ENCODE data around the gene TIAM2. TPM values are rescaled to one million over a fixed set of nuclear protein-coding genes. Genes with fewer than 3 reads are reported as not detected.

Gene TIAM2
- total and polyA plus RNA-seq, 2 experiments from 2014 or later = 14.2 to 24.4 TPM

DNA sequence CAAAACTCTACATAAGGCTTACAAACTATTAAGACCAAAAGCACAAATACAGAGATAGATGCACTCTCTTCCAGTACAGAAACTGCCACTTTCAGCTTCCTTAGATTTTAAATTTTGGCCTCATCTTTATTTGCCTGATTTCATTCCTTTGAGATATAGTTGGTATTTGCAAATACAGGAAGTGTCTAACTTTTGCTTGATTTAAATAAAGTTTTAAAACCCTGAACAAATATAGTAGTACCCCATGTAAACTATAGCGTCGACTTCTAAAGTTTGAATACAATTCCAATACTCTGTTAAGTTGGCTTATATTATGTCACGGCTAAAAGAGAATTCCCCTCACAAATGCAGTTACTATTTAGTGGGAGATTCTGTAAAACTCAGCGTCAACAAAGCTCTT lies 267.5 kb downstream of the TIAM2 start (continued):
- no peak for TF ChIP-seq EZH2phosphoT487 (IDR thresholded peaks at IDR 0.05; ENCODE audit: unreplicated experiment)
- TF ChIP-seq, protein P1, sequence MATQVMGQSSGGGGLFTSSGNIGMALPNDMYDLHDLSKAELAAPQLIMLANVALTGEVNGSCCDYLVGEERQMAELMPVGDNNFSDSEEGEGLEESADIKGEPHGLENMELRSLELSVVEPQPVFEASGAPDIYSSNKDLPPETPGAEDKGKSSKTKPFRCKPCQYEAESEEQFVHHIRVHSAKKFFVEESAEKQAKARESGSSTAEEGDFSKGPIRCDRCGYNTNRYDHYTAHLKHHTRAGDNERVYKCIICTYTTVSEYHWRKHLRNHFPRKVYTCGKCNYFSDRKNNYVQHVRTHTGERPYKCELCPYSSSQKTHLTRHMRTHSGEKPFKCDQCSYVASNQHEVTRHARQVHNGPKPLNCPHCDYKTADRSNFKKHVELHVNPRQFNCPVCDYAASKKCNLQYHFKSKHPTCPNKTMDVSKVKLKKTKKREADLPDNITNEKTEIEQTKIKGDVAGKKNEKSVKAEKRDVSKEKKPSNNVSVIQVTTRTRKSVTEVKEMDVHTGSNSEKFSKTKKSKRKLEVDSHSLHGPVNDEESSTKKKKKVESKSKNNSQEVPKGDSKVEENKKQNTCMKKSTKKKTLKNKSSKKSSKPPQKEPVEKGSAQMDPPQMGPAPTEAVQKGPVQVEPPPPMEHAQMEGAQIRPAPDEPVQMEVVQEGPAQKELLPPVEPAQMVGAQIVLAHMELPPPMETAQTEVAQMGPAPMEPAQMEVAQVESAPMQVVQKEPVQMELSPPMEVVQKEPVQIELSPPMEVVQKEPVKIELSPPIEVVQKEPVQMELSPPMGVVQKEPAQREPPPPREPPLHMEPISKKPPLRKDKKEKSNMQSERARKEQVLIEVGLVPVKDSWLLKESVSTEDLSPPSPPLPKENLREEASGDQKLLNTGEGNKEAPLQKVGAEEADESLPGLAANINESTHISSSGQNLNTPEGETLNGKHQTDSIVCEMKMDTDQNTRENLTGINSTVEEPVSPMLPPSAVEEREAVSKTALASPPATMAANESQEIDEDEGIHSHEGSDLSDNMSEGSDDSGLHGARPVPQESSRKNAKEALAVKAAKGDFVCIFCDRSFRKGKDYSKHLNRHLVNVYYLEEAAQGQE (IDR thresholded peaks at IDR 0.05; ENCODE audit: unreplicated experiment) = no peak
- no peak for TF ChIP-seq STAT1 (IDR thresholded peaks at IDR 0.05; ENCODE audit: unreplicated experiment)
- TF ChIP-seq CREB1 (CRISPR knock-in tag; IDR thresholded peaks at IDR 0.05; ENCODE audit: low read depth) = no peak
- TF ChIP-seq ZNF114 (CRISPR knock-in tag; IDR thresholded peaks at IDR 0.05) = no peak
- no peak for TF ChIP-seq EZH2 (IDR thresholded peaks at IDR 0.05; ENCODE audit: low read depth, unreplicated experiment)
- TF ChIP-seq JUNB (IDR thresholded peaks at IDR 0.05; ENCODE audit: unreplicated experiment) = no peak
- TF ChIP-seq, protein P2, sequence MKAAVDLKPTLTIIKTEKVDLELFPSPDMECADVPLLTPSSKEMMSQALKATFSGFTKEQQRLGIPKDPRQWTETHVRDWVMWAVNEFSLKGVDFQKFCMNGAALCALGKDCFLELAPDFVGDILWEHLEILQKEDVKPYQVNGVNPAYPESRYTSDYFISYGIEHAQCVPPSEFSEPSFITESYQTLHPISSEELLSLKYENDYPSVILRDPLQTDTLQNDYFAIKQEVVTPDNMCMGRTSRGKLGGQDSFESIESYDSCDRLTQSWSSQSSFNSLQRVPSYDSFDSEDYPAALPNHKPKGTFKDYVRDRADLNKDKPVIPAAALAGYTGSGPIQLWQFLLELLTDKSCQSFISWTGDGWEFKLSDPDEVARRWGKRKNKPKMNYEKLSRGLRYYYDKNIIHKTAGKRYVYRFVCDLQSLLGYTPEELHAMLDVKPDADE (IDR thresholded peaks at IDR 0.05) = no peak
- TF ChIP-seq, protein P3, sequence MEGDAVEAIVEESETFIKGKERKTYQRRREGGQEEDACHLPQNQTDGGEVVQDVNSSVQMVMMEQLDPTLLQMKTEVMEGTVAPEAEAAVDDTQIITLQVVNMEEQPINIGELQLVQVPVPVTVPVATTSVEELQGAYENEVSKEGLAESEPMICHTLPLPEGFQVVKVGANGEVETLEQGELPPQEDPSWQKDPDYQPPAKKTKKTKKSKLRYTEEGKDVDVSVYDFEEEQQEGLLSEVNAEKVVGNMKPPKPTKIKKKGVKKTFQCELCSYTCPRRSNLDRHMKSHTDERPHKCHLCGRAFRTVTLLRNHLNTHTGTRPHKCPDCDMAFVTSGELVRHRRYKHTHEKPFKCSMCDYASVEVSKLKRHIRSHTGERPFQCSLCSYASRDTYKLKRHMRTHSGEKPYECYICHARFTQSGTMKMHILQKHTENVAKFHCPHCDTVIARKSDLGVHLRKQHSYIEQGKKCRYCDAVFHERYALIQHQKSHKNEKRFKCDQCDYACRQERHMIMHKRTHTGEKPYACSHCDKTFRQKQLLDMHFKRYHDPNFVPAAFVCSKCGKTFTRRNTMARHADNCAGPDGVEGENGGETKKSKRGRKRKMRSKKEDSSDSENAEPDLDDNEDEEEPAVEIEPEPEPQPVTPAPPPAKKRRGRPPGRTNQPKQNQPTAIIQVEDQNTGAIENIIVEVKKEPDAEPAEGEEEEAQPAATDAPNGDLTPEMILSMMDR (conservative IDR thresholded peaks at IDR 0.05; ENCODE audit: low read depth in 2 of 2) = no peak
- no peak for TF ChIP-seq POLR2AphosphoS5 (IDR thresholded peaks at IDR 0.05; ENCODE audit: low read depth)
- TF ChIP-seq NANOG (IDR thresholded peaks at IDR 0.05; ENCODE audit: borderline replicate concordance) = no peak

DNA sequence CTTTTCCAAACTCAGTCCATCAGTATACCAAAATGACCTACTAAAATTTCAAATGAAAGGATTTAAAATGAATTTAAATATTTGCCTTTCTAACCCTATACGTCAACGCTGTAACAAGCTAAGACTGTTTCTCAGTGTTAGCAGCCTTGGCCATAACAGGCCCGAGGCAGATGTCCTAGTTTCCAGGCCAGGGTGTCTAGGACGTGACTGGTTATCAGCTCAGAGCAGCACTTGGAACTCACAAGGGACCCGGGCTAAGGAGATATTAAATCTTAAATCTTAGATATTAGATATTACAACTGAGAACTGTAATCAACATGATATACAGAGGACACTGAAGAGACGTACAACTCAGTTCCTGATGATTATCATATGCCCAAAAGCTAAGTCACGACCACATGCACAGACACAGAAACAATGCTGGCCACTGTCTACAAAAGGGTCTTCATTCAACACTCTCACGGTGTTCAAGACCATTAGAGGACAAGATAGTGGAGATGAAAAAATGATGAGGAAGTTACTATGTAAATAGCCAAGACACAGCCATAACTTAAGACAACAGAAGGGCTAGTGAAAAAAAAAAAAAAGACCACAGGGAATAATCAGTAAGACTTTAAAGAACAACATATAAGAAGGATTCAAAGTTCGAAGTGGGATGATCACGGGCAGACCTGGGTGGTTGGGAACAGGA lies 268.4 kb downstream of the TIAM2 start, which contains the start of gene CLDN20:
Gene CLDN20, plus strand, starts transcription at position 641 of the 691 bp plus-strand sequence. CDS start 11,707 bp downstream, outside the sequence.
- TF ChIP-seq EZH2phosphoT487 (IDR thresholded peaks at IDR 0.05; ENCODE audit: unreplicated experiment) = no peak
- TF ChIP-seq, protein P3 (conservative IDR thresholded peaks at IDR 0.05; ENCODE audit: low read depth in 2 of 2) = no peak
- H3K27ac Mint-ChIP-seq = peak within 1 kb of the TSS; percentile 71
- peak within 1 kb of the TSS; percentile 28; the same call in 1 of the 2 replicates for H3K27ac ChIP-seq (ENCODE audit: low read depth)
- no peaks in the 10 kb centered on the region for H3K27me3 Mint-ChIP-seq (ENCODE audit: insufficient read depth, low read depth, poor library complexity)
- H3K9me3 Mint-ChIP-seq = peaks cover 2% of the 10 kb centered on the region; the same call in 1 of the 3 replicates
- no peak for DNase-seq (ENCODE audit: low spot score)
- H2AFZ ChIP-seq = no peak within 1 kb of the TSS
- H3K27me3 ChIP-seq (ENCODE audit: insufficient read depth) = no peaks in the 10 kb centered on the region
- H3K4me3 Mint-ChIP-seq = no peak within 1 kb of the TSS
- H3K9me2 ChIP-seq (ENCODE audit: insufficient read depth) = no peaks in the 10 kb centered on the region
- H4K20me1 ChIP-seq (replicated peaks; ENCODE audit: insufficient read depth) = no peaks in the 10 kb centered on the region
- no peak for ATAC-seq
- 0 out of 2 replicates have a peak within 1 kb of the TSS, but pooled peaks have one; percentile 14 for H3K4me2 ChIP-seq
- peaks cover 9% of the 10 kb centered on the region for H3K36me3 ChIP-seq (ENCODE audit: insufficient read depth)
- peaks cover 21% of the 10 kb centered on the region for H3K4me1 ChIP-seq (ENCODE audit: insufficient read depth)
- peaks cover 48% of the 10 kb centered on the region for H3K36me3 Mint-ChIP-seq (ENCODE audit: low read depth)
- H3F3A ChIP-seq (replicated peaks; ENCODE audit: low read depth) = no peaks in the 10 kb centered on the region
- peaks cover 9% of the 10 kb centered on the region; the same call in 1 of the 2 replicates for H3K79me2 ChIP-seq (replicated peaks; ENCODE audit: insufficient read depth)
- H3K4me3 ChIP-seq = no peak within 1 kb of the TSS
- peaks cover 46% of the 10 kb centered on the region for H3K4me1 Mint-ChIP-seq
